ENCODE results near the gene PTPRH.
"Not testable (repeated sequence)": the region's sequence is repeated elsewhere in the genome, so short reads cannot be mapped to it uniquely, and the experiment has no call there.

PTPRH gene

DNA sequence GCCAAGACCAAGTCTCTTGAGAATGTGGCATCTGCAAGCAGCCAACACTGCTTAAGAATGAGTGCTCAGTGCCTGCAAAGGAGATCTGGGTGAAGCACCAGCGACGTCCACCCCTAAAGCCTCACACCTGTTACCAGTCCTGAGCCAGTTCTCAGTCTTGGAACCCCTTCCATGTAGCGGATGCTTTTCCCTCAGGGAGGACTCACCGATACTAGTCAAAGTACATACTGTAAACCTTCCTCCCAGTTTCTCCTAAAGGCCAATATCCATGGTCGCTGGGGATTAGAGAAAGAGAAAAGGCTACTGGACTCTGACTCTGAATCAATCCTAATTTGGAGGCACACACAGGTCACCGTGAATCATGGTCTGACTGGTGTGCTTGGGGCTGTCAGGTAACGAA is 4.2 kb upstream of the PTPRH start:
- DNase-seq, result no peak
- Histone ChIP-seq H3K4me3 (ENCODE audit: control insufficient read depth in 1 of 7, extremely low read depth in 1 of 7, insufficient read depth in 4 of 7, low read depth in 2 of 7, low read length in 6 of 7) (no peak overlapping the region), H3K27ac (ENCODE audit: insufficient read depth in 1 of 2, low read depth in 1 of 2, low read length in 2 of 2, poor library complexity in 1 of 2, severe bottlenecking in 2 of 2) (no peak overlapping the region), H3K27me3 (replicated peaks in 2 of 5; ENCODE audit: control insufficient read depth in 4 of 5, insufficient read depth in 5 of 5, low read length in 4 of 5) (peaks cover 0 to 8% (median 2%) of the 10 kb centered on the region in 5 experiments), H3K9me3 (ENCODE audit: control extremely low read depth in 1 of 5, control insufficient read depth in 4 of 5, insufficient read depth in 2 of 5, low read depth in 1 of 5, low read length in 4 of 5) (peaks cover 3 to 11% (median 7%) of the 10 kb centered on the region in 5 experiments), H3K36me3 (ENCODE audit: control insufficient read depth in 4 of 4, insufficient read depth in 4 of 4, low read length in 3 of 4) (no peaks in the 10 kb centered on the region), H3K4me1 (ENCODE audit: control extremely low read depth in 1 of 4, control insufficient read depth in 4 of 4, insufficient read depth in 4 of 4, low read length in 3 of 4) (peaks cover 0 to 21% (median 12%) of the 10 kb centered on the region in 4 experiments)
- WGBS (ENCODE audit: insufficient coverage), result 85% methylated on average over 5 of the region's 7 CpGs
- POLR2A ChIA-PET, result no interaction called here
- CTCF ChIA-PET, result no interaction called here

DNA sequence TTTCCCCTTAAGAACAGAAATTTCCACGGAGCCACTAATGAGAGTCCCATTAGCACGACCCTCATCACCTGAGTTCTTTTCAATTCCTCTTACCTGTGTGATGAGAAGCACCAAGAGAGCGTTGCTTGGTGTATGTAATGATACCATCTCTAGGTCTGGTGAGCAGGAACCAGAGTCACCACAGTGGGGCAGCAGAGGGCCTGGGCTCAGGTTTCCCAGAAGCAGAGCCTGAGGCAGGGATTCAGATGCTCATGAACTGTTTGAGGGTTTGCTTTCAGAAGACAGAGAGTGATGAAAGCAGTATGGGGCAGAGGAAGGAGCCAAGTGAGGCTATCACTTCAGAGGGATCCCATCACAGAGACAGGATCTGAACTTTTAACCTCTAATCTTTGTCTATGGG is 3.1 kb upstream of the PTPRH start:
- peak in 1 of 3 donors; percentile 29 for DNase-seq
- 100% methylated on average over 2 of the region's 3 CpGs for WGBS (ENCODE audit: insufficient coverage)
- Histone ChIP-seq H3K4me1 (ENCODE audit: control extremely low read depth in 1 of 4, control insufficient read depth in 4 of 4, insufficient read depth in 4 of 4, low read length in 3 of 4) (peaks cover 0 to 21% (median 12%) of the 10 kb centered on the region in 4 experiments), H3K36me3 (ENCODE audit: control insufficient read depth in 4 of 4, insufficient read depth in 4 of 4, low read length in 3 of 4) (no peaks in the 10 kb centered on the region), H3K27me3 (replicated peaks in 2 of 5; ENCODE audit: control insufficient read depth in 4 of 5, insufficient read depth in 5 of 5, low read length in 4 of 5) (peaks cover 0 to 8% (median 2%) of the 10 kb centered on the region in 5 experiments), H3K4me3 (ENCODE audit: control insufficient read depth in 1 of 7, extremely low read depth in 1 of 7, insufficient read depth in 4 of 7, low read depth in 2 of 7, low read length in 6 of 7) (no peak overlapping the region), H3K9me3 (ENCODE audit: control extremely low read depth in 1 of 5, control insufficient read depth in 4 of 5, insufficient read depth in 2 of 5, low read depth in 1 of 5, low read length in 4 of 5) (peaks cover 3 to 11% (median 7%) of the 10 kb centered on the region in 5 experiments), H3K27ac (ENCODE audit: insufficient read depth in 1 of 2, low read depth in 1 of 2, low read length in 2 of 2, poor library complexity in 1 of 2, severe bottlenecking in 2 of 2) (no peak overlapping the region)
- CTCF ChIA-PET, result no interaction called here
- POLR2A ChIA-PET, result no interaction called here

GRCh38 chr19:55209693-55210472 is 582 bp upstream of the PTPRH start:
- no peak for DNase-seq
- ChIA-PET CTCF (no interaction called here), POLR2A (no interaction called here)
- WGBS (ENCODE audit: insufficient coverage), result 88% methylated on average over 13 of the region's 17 CpGs
- Histone ChIP-seq H3K4me3 (ENCODE audit: control insufficient read depth in 1 of 7, extremely low read depth in 1 of 7, insufficient read depth in 4 of 7, low read depth in 2 of 7, low read length in 6 of 7) (no peak overlapping the region), H3K36me3 (ENCODE audit: control insufficient read depth in 4 of 4, insufficient read depth in 4 of 4, low read length in 3 of 4) (no peaks in the 10 kb centered on the region), H3K27ac (ENCODE audit: insufficient read depth in 1 of 2, low read depth in 1 of 2, low read length in 2 of 2, poor library complexity in 1 of 2, severe bottlenecking in 2 of 2) (no peak overlapping the region), H3K4me1 (ENCODE audit: control extremely low read depth in 1 of 4, control insufficient read depth in 4 of 4, insufficient read depth in 4 of 4, low read length in 3 of 4) (peaks cover 0 to 13% (median 6%) of the 10 kb centered on the region in 4 experiments), H3K27me3 (replicated peaks in 2 of 5; ENCODE audit: control insufficient read depth in 4 of 5, insufficient read depth in 5 of 5, low read length in 4 of 5) (peaks cover 0 to 4% (median 0%) of the 10 kb centered on the region in 5 experiments), H3K9me3 (ENCODE audit: control extremely low read depth in 1 of 5, control insufficient read depth in 4 of 5, insufficient read depth in 2 of 5, low read depth in 1 of 5, low read length in 4 of 5) (peaks cover 3 to 11% (median 7%) of the 10 kb centered on the region in 5 experiments)

GRCh38 chr19:55206664-55207500 is 2.4 kb downstream of the PTPRH start:
- H3K4me3 ChIP-seq (ENCODE audit: control insufficient read depth in 1 of 7, extremely low read depth in 1 of 7, insufficient read depth in 4 of 7, low read depth in 2 of 7, low read length in 6 of 7), result peak overlapping the region in 1 of 7 experiments; percentile 5
- POLR2A ChIA-PET, result no interaction called here
- no peaks in the 10 kb centered on the region for H3K9me3 ChIP-seq (ENCODE audit: control extremely low read depth in 1 of 5, control insufficient read depth in 4 of 5, insufficient read depth in 2 of 5, low read depth in 1 of 5, low read length in 4 of 5)
- peaks cover 0 to 3% (median 0%) of the 10 kb centered on the region in 5 experiments for H3K27me3 ChIP-seq (replicated peaks in 2 of 5; ENCODE audit: control insufficient read depth in 4 of 5, insufficient read depth in 5 of 5, low read length in 4 of 5)
- H3K36me3 ChIP-seq (ENCODE audit: control insufficient read depth in 4 of 4, insufficient read depth in 4 of 4, low read length in 3 of 4), result no peaks in the 10 kb centered on the region
- 45% methylated on average over 23 of the region's 29 CpGs for WGBS (ENCODE audit: insufficient coverage)
- H3K4me1 ChIP-seq (ENCODE audit: control extremely low read depth in 1 of 4, control insufficient read depth in 4 of 4, insufficient read depth in 4 of 4, low read length in 3 of 4), result peaks cover 0 to 13% (median 6%) of the 10 kb centered on the region in 4 experiments
- DNase-seq, result peak; percentile 47 to 77 (median 71)
- CTCF ChIA-PET, result interaction anchor here (1.3 kb wide), 1 partner anchor 14 kb away, joined by 3 read pairs; no protein-coding TSS in a partner anchor
- H3K27ac ChIP-seq (ENCODE audit: insufficient read depth in 1 of 2, low read depth in 1 of 2, low read length in 2 of 2, poor library complexity in 1 of 2, severe bottlenecking in 2 of 2), result peak overlapping the region in 1 of 2 experiments; percentile 32

DNA sequence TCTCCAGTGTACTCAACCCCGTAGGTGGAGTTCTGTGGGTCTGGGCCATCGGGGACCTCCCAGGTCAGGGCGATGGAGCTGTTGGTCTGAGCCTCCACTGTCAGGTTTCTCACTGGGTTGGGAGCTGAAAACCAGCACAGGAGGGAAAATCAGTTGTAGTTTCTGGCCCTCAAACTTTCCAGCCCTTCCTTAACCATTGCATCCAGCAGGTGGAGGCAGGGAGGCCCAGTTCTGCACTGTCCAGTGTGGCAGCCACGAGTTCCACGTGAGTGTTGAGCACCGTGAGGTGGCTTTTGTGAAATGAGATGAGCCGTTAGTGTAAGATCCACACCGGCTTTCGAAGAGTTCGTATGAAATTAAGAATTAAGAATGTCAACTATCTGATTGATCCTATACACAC is 7.1 kb downstream of the PTPRH start:
- H3K4me1 ChIP-seq (ENCODE audit: control extremely low read depth in 1 of 4, control insufficient read depth in 4 of 4, insufficient read depth in 4 of 4, low read length in 3 of 4); H3K27me3 ChIP-seq (replicated peaks in 2 of 5; ENCODE audit: control insufficient read depth in 4 of 5, insufficient read depth in 5 of 5, low read length in 4 of 5); POLR2A ChIA-PET; H3K36me3 ChIP-seq (ENCODE audit: control insufficient read depth in 4 of 4, insufficient read depth in 4 of 4, low read length in 3 of 4); H3K27ac ChIP-seq (ENCODE audit: insufficient read depth in 1 of 2, low read depth in 1 of 2, low read length in 2 of 2, poor library complexity in 1 of 2, severe bottlenecking in 2 of 2); H3K4me3 ChIP-seq (ENCODE audit: control insufficient read depth in 1 of 7, extremely low read depth in 1 of 7, insufficient read depth in 4 of 7, low read depth in 2 of 7, low read length in 6 of 7); H3K9me3 ChIP-seq (ENCODE audit: control extremely low read depth in 1 of 5, control insufficient read depth in 4 of 5, insufficient read depth in 2 of 5, low read depth in 1 of 5, low read length in 4 of 5): not testable (repeated sequence)
- CTCF ChIA-PET, result interaction anchor here (0.6 to 1.8 kb wide), 9 partner anchors 9 to 209 kb away, joined by 3 to 5 read pairs (median 3); no protein-coding TSS in a partner anchor
- WGBS (ENCODE audit: insufficient coverage), result 60% methylated on average over 4 of the region's 10 CpGs
- peak in 2 of 3 donors; percentile 36 to 48 for DNase-seq

- no peaks in the 10 kb centered on the region for H3K36me3 ChIP-seq (ENCODE audit: control insufficient read depth in 4 of 4, insufficient read depth in 4 of 4, low read length in 3 of 4)
- H3K9me3 ChIP-seq (ENCODE audit: control extremely low read depth in 1 of 5, control insufficient read depth in 4 of 5, insufficient read depth in 2 of 5, low read depth in 1 of 5, low read length in 4 of 5), result no peaks in the 10 kb centered on the region
- H3K27ac ChIP-seq (ENCODE audit: insufficient read depth in 1 of 2, low read depth in 1 of 2, low read length in 2 of 2, poor library complexity in 1 of 2, severe bottlenecking in 2 of 2), result no peak overlapping the region
- peaks cover 0 to 3% (median 0%) of the 10 kb centered on the region in 5 experiments for H3K27me3 ChIP-seq (replicated peaks in 2 of 5; ENCODE audit: control insufficient read depth in 4 of 5, insufficient read depth in 5 of 5, low read length in 4 of 5)
- WGBS (ENCODE audit: insufficient coverage), result 75% methylated on average over 4 of the region's 5 CpGs
- DNase-seq, result no peak
- no peaks in the 10 kb centered on the region for H3K4me1 ChIP-seq (ENCODE audit: control extremely low read depth in 1 of 4, control insufficient read depth in 4 of 4, insufficient read depth in 4 of 4, low read length in 3 of 4)
- no peak overlapping the region for H3K4me3 ChIP-seq (ENCODE audit: control insufficient read depth in 1 of 7, extremely low read depth in 1 of 7, insufficient read depth in 4 of 7, low read depth in 2 of 7, low read length in 6 of 7)
- POLR2A ChIA-PET, result no interaction called here
- CTCF ChIA-PET, result interaction anchor here (1.2 kb wide), 1 partner anchor 305 kb away, joined by 3 read pairs; no protein-coding TSS in a partner anchor
Observed at GRCh38 chr19:55199620-55200204, 9.6 kb downstream of the PTPRH start.
